IMR-90 (cell line): Measurements from ENCODE around the gene KHK. TPM values are rescaled to one million over a fixed set of nuclear protein-coding genes. Genes with fewer than 3 reads are reported as not detected.

ENCODE experiments used
- ATAC-seq: fragments of 200-7000 bp; cut with Tn5 transposase; 2 replicates; pipeline ENCODE4 v1.9.1; 2020; ENCODE audit warnings: low read depth, mild to moderate bottlenecking, moderate library complexity
- BruUV-seq: library from RNA; stranded (reverse); fragments of 400-500 nt; replicated peaks from 2 replicates; lab custom pipeline; 2021; lab: Mats Ljungman, UMichigan
- CTCF ChIA-PET: fragments of 300-600 bp; formaldehyde crosslinking; extraction: SDS; loops from one replicate; lab custom pipeline; 2021; ENCODE audit warnings: antibody characterized with exemption; lab: Yijun Ruan, JAX
- POLR2A ChIA-PET: fragments of 300-600 bp; sonication (Branson Sonifier 250); formaldehyde crosslinking; loops from one replicate; lab custom pipeline; 2022; ENCODE audit warnings: antibody characterized with exemption; ENCODE audit not compliant: unreplicated experiment; lab: Charles Lee
- DNase-seq: peaks from one replicate; pipeline ENCODE4 v3.0.0; 2013
- H2AFZ ChIP-seq: replicated peaks from 2 replicates; pipeline ENCODE3; 2013; ENCODE audit warnings: low read length, mild to moderate bottlenecking; ENCODE audit not compliant: poor library complexity
- H2AK5ac ChIP-seq: 2 replicates; pipeline ENCODE4 v1.6.1; 2013; ENCODE audit warnings: low read depth, low read length, inconsistent platforms
- H2AK9ac ChIP-seq: replicated peaks from 2 replicates; pipeline ENCODE3; 2013; ENCODE audit warnings: mild to moderate bottlenecking, low read depth, low read length, moderate library complexity; ENCODE audit not compliant: poor library complexity
- H2BK120ac ChIP-seq: 2 replicates; pipeline ENCODE4 v1.6.1; 2013; ENCODE audit warnings: low read depth, low read length, inconsistent platforms
- H2BK15ac ChIP-seq: 3 replicates; pipeline ENCODE4 v1.6.1; 2013; ENCODE audit warnings: low read depth, low read length, inconsistent platforms
- H2BK20ac ChIP-seq: 2 replicates; pipeline ENCODE4 v1.6.1; 2013; ENCODE audit warnings: low read depth, mild to moderate bottlenecking, inconsistent platforms, low read length, moderate library complexity
- H2BK5ac ChIP-seq: 2 replicates; pipeline ENCODE4 v1.6.1; 2013; ENCODE audit warnings: mild to moderate bottlenecking, low read depth, low read length, inconsistent platforms; ENCODE audit not compliant: poor library complexity, severe bottlenecking
- H3K14ac ChIP-seq: replicated peaks from 2 replicates; pipeline ENCODE4 v1.6.1; 2013; ENCODE audit warnings: low read depth, low read length, inconsistent platforms
- H3K18ac ChIP-seq: 2 replicates; pipeline ENCODE4 v1.6.1; 2013; ENCODE audit warnings: low read depth, low read length, control low read depth
- H3K23ac ChIP-seq: 2 replicates; pipeline ENCODE4 v1.6.1; 2013; ENCODE audit warnings: low read depth, low read length, inconsistent platforms
- H3K27ac ChIP-seq: 2 replicates; pipeline ENCODE4 v1.5.1; 2013; ENCODE audit warnings: mild to moderate bottlenecking, control low read depth, low read length; ENCODE audit not compliant: insufficient read depth
- H3K27me3 ChIP-seq: 2 replicates; pipeline ENCODE4 v1.6.1; 2013; ENCODE audit warnings: low read length; ENCODE audit not compliant: control insufficient read depth, insufficient read depth
- H3K36me3 ChIP-seq: 2 replicates; pipeline ENCODE4 v1.6.1; 2013; ENCODE audit warnings: low read length, mixed read lengths; ENCODE audit not compliant: control insufficient read depth, insufficient read depth
- H3K4ac ChIP-seq: 2 replicates; pipeline ENCODE4 v1.6.1; 2013; ENCODE audit warnings: low read depth, low read length, inconsistent platforms
- H3K4me1 ChIP-seq: 2 replicates; pipeline ENCODE4 v1.6.1; 2013; ENCODE audit warnings: low read length, mixed read lengths; ENCODE audit not compliant: control insufficient read depth, insufficient read depth
- H3K4me2 ChIP-seq: 2 replicates; pipeline ENCODE4 v1.6.1; 2013; ENCODE audit warnings: low read depth, mild to moderate bottlenecking, control low read depth, low read length, moderate library complexity
- H3K4me3 ChIP-seq: 2 replicates; pipeline ENCODE4 v1.5.1; 2013; ENCODE audit warnings: low read depth, mild to moderate bottlenecking, control low read depth, low read length, moderate library complexity; ENCODE audit not compliant: insufficient read depth
- H3K56ac ChIP-seq: 2 replicates; pipeline ENCODE4 v1.6.1; 2013; ENCODE audit warnings: low read length, inconsistent platforms; ENCODE audit not compliant: insufficient read depth; ENCODE audit errors: extremely low read depth
- H3K79me1 ChIP-seq, 2 experiments: 2 replicates each; pipeline ENCODE4 v1.6.1; 2013; ENCODE audit warnings: low read length in 2 of 2, inconsistent platforms in 1 of 2, low read depth in 1 of 2
- H3K9ac ChIP-seq: 2 replicates; pipeline ENCODE4 v1.6.1; 2013; ENCODE audit warnings: low read depth, low read length, control low read depth
- H3K9me1 ChIP-seq: 2 replicates; pipeline ENCODE4 v1.6.1; 2013; ENCODE audit warnings: low read length, inconsistent platforms; ENCODE audit not compliant: insufficient read depth
- H3K9me3 ChIP-seq: 2 replicates; pipeline ENCODE4 v1.6.1; 2013; ENCODE audit warnings: low read length; ENCODE audit not compliant: control insufficient read depth, insufficient read depth
- H4K20me1 ChIP-seq: 2 replicates; pipeline ENCODE4 v1.6.1; 2013; ENCODE audit warnings: low read length, inconsistent platforms; ENCODE audit not compliant: insufficient read depth
- H4K5ac ChIP-seq: 2 replicates; pipeline ENCODE4 v1.6.1; 2013; ENCODE audit warnings: mild to moderate bottlenecking, low read depth, low read length, control low read depth
- H4K8ac ChIP-seq, 2 experiments: 2 replicates each; pipeline ENCODE4 v1.6.1; 2013; ENCODE audit warnings: low read depth in 2 of 2, low read length in 2 of 2, control low read depth in 1 of 2, inconsistent platforms in 1 of 2
- H4K91ac ChIP-seq: 2 replicates; pipeline ENCODE4 v1.6.1; 2013; ENCODE audit warnings: low read depth, low read length, inconsistent platforms; ENCODE audit not compliant: insufficient read depth
- BHLHE40 ChIP-seq: fragments of 150-350 bp; IDR thresholded peaks from 2 replicates; pipeline ENCODE4 v1.6.1; 2016; ENCODE audit warnings: mild to moderate bottlenecking, low read depth, low read length
- CEBPB ChIP-seq: IDR thresholded peaks from 2 replicates; pipeline ENCODE4 v1.6.1; 2012; ENCODE audit warnings: low read depth, low read length, improper control_type of control experiment
- CHD1 ChIP-seq: IDR thresholded peaks from 2 replicates; pipeline ENCODE4 v1.6.1; 2012; ENCODE audit warnings: low read depth, low read length, improper control_type of control experiment
- FOS ChIP-seq: fragments of 150-350 bp; IDR thresholded peaks from 2 replicates; pipeline ENCODE4 v1.6.1; 2016; ENCODE audit warnings: low read depth, low read length
- MAFK ChIP-seq: IDR thresholded peaks from 2 replicates; pipeline ENCODE4 v1.6.1; 2012; ENCODE audit warnings: low read depth, low read length, improper control_type of control experiment
- MAZ ChIP-seq: IDR thresholded peaks from 2 replicates; pipeline ENCODE4 v1.6.1; 2012; ENCODE audit warnings: low read depth, mild to moderate bottlenecking, low read length, improper control_type of control experiment, moderate library complexity, borderline replicate concordance
- NFE2L2 ChIP-seq: fragments of 150-350 bp; IDR thresholded peaks from 2 replicates; pipeline ENCODE4 v1.6.1; 2016; ENCODE audit warnings: low read depth, mild to moderate bottlenecking, low read length
- POLR2A ChIP-seq: IDR thresholded peaks from 2 replicates; pipeline ENCODE4 v1.6.1; 2012; ENCODE audit warnings: mild to moderate bottlenecking, low read depth, low read length
- RAD21 ChIP-seq: IDR thresholded peaks from 2 replicates; pipeline ENCODE4 v1.6.1; 2012; ENCODE audit warnings: low read length, improper control_type of control experiment
- RCOR1 ChIP-seq: IDR thresholded peaks from 2 replicates; pipeline ENCODE4 v1.6.1; 2012; ENCODE audit warnings: mild to moderate bottlenecking, low read length, improper control_type of control experiment; ENCODE audit not compliant: insufficient replicate concordance
- SMC3 ChIP-seq: fragments of 150-350 bp; IDR thresholded peaks from 2 replicates; pipeline ENCODE4 v1.6.1; 2016; ENCODE audit warnings: low read depth, mild to moderate bottlenecking, antibody characterized with exemption, low read length, moderate library complexity
- WGBS, 2 experiments: methylation state at CpG; one replicate each; pipeline versions ENCODE4 v1.1.5 to v1.1.7; 2013; ENCODE audit warnings: missing lambda C conversion rate in 2 of 2; ENCODE audit not compliant: insufficient read length in 1 of 2; ENCODE audit errors: extremely low coverage in 2 of 2; 5-methylcytosine and 5-hydroxymethylcytosine counted together
- dilution Hi-C: fragments of 300-500 bp; cut with HindIII; formaldehyde crosslinking; loops from one replicate; pipeline ENCODE4 v1.14.3; 2018; ENCODE audit warnings: low sequenced_read_pairs; ENCODE audit not compliant: unreplicated experiment
- in situ Hi-C: fragments of 300-500 bp; cut with MboI; formaldehyde crosslinking; loops from 3 replicates; pipeline ENCODE4 v1.14.3; 2019; ENCODE audit warnings: low sequenced_read_pairs, inconsistent platforms, mixed read lengths
- intact Hi-C: fragments of 100-400 bp; cut with micrococcal nuclease; formaldehyde crosslinking; loops from 2 replicates; pipeline ENCODE4 v1.10.0; 2022
- polyA plus RNA-seq, 3 experiments: library from polyadenylated mRNA; depleted of rRNA; stranded (reverse); fragments of >200 nt; gene quantifications; 2 replicates each; pipeline ENCODE4 v1.2.3, GENCODE V29; 2012; ENCODE audit warnings: low replicate concordance in 1 of 3
- total RNA-seq: library from RNA; depleted of rRNA; stranded (reverse); fragments of >200 nt; gene quantifications from 2 replicates; pipeline ENCODE4 v1.2.3, GENCODE V29; 2012
- TF ChIP-seq, protein P1 (sequence below): fragments of 150-350 bp; IDR thresholded peaks from 2 replicates; pipeline ENCODE4 v1.6.1; 2017; ENCODE audit warnings: mild to moderate bottlenecking, antibody characterized with exemption, low read length, low read depth
- TF ChIP-seq, protein P2 (sequence below): conservative IDR thresholded peaks from 2 replicates; pipeline ENCODE4 v1.5.1; 2012; ENCODE audit warnings: mild to moderate bottlenecking, low read depth, low read length, improper control_type of control experiment

The KHK gene
- total and polyA plus RNA-seq, 2 of the 4 experiments (the other 2 are of a cell fraction), result 0.72 to 0.82 TPM

DNA sequence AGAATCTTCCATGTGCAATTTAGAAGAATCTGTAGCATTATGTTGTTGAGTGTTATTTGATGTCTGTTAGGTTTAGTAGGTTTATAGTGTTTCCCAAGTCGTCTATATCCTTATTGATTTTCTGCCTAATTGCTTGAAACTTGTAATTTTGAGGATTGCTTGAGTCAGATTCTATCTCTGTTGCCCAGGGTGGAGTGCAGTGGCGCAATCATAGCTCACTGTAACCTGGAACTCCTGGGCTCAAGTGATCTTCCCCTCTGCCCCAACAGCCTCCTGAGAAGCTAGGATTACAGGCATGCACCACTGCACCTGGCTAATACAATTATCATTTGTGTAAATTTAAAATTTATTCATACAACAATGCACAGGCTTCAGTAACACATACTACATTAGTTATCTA, 59.1 kb downstream of the KHK start:
- H2BK20ac ChIP-seq, result no peak overlapping the region
- no peak overlapping the region for H3K18ac ChIP-seq
- H3K36me3 ChIP-seq, result no peaks in the 10 kb centered on the region
- H3K9me3 ChIP-seq, result peaks cover 7% of the 10 kb centered on the region
- intact Hi-C loops, result no loop called here
- H2AFZ ChIP-seq, result no peak overlapping the region
- no CpG with 5 or more reads among the region's 2 CpGs for WGBS, 2 experiments
- no peak overlapping the region for H3K9ac ChIP-seq
- no peak for ATAC-seq
- no peak overlapping the region for H4K5ac ChIP-seq
- no peaks in the 10 kb centered on the region for H3K9me1 ChIP-seq
- no peak overlapping the region for H3K27ac ChIP-seq
- H3K79me1 ChIP-seq, result no peaks in the 10 kb centered on the region
- in situ Hi-C loops, result no loop called here
- H4K8ac ChIP-seq, result no peak overlapping the region
- no peak overlapping the region for H2BK15ac ChIP-seq
- H3K4me1 ChIP-seq, result no peaks in the 10 kb centered on the region
- peaks cover 33% of the 10 kb centered on the region for H3K27me3 ChIP-seq
- no peak overlapping the region for H3K14ac ChIP-seq
- no peak overlapping the region for H3K4me2 ChIP-seq
- no peak overlapping the region for H4K91ac ChIP-seq
- no peak overlapping the region for H3K4ac ChIP-seq
- DNase-seq, result no peak
- H2AK5ac ChIP-seq, result no peak overlapping the region
- dilution Hi-C loops, result no loop called here
- no peak overlapping the region for H3K23ac ChIP-seq
- POLR2A ChIA-PET, result no interaction called here
- CTCF ChIA-PET, result no interaction called here
- no peak overlapping the region for H3K56ac ChIP-seq
- H2BK120ac ChIP-seq, result no peak overlapping the region
- BruUV-seq, result no TSS peak
- H2AK9ac ChIP-seq, result no peak overlapping the region
- TF ChIP-seq MAZ (no peak), MAFK (no peak), RCOR1 (no peak), NFE2L2 (no peak), CEBPB (no peak), BHLHE40 (no peak), POLR2A (no peak), SMC3 (no peak), CHD1 (no peak), FOS (no peak), RAD21 (no peak)
- TF ChIP-seq, protein P1, sequence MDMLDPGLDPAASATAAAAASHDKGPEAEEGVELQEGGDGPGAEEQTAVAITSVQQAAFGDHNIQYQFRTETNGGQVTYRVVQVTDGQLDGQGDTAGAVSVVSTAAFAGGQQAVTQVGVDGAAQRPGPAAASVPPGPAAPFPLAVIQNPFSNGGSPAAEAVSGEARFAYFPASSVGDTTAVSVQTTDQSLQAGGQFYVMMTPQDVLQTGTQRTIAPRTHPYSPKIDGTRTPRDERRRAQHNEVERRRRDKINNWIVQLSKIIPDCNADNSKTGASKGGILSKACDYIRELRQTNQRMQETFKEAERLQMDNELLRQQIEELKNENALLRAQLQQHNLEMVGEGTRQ, result no peak
- TF ChIP-seq, protein P2, sequence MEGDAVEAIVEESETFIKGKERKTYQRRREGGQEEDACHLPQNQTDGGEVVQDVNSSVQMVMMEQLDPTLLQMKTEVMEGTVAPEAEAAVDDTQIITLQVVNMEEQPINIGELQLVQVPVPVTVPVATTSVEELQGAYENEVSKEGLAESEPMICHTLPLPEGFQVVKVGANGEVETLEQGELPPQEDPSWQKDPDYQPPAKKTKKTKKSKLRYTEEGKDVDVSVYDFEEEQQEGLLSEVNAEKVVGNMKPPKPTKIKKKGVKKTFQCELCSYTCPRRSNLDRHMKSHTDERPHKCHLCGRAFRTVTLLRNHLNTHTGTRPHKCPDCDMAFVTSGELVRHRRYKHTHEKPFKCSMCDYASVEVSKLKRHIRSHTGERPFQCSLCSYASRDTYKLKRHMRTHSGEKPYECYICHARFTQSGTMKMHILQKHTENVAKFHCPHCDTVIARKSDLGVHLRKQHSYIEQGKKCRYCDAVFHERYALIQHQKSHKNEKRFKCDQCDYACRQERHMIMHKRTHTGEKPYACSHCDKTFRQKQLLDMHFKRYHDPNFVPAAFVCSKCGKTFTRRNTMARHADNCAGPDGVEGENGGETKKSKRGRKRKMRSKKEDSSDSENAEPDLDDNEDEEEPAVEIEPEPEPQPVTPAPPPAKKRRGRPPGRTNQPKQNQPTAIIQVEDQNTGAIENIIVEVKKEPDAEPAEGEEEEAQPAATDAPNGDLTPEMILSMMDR, result no peak
- no peaks in the 10 kb centered on the region for H4K20me1 ChIP-seq
- no peak overlapping the region for H3K4me3 ChIP-seq
- H2BK5ac ChIP-seq, result no peak overlapping the region
